CD4-positive, alpha-beta memory T cell (primary cell): ENCODE measurements around the gene PPME1. TPM values are rescaled to one million over a fixed set of nuclear protein-coding genes. Genes with fewer than 3 reads are reported as not detected.

Source experiments
- CTCF ChIA-PET: fragments of 350-600 bp; sonication (Branson Sonifier 250); formaldehyde crosslinking; loops from one replicate; lab custom pipeline; 2021; ENCODE audit warnings: inconsistent platforms; ENCODE audit not compliant: partially characterized antibody; lab: Charles Lee
- POLR2A ChIA-PET: fragments of 350-600 bp; sonication (Branson Sonifier 250); formaldehyde crosslinking; loops from one replicate; lab custom pipeline; 2021; ENCODE audit not compliant: partially characterized antibody; lab: Charles Lee
- DNase-seq, 5 donors: peaks; one replicate each; pipeline versions ENCODE4 v3.0.0 to v3.0.0-alpha.2; 2020 to 2022; ENCODE audit warnings: mixed read lengths in 1 of 5
- H3K27ac ChIP-seq: one replicate; pipeline ENCODE4 v1.7.0; 2013; ENCODE audit warnings: low read depth, low read length
- H3K27me3 ChIP-seq: 2 replicates; pipeline ENCODE4 v1.7.0; 2013; ENCODE audit warnings: mild to moderate bottlenecking, low read length, moderate library complexity; ENCODE audit not compliant: insufficient read depth
- H3K36me3 ChIP-seq: 2 replicates; pipeline ENCODE4 v1.7.0; 2013; ENCODE audit warnings: mild to moderate bottlenecking, low read length, moderate library complexity; ENCODE audit not compliant: insufficient read depth
- H3K4me1 ChIP-seq: 2 replicates; pipeline ENCODE4 v1.7.0; 2013; ENCODE audit warnings: mild to moderate bottlenecking, low read length, moderate library complexity; ENCODE audit not compliant: insufficient read depth
- H3K4me3 ChIP-seq, 2 donors: one replicate each; pipeline ENCODE4 v1.7.0; 2013; ENCODE audit warnings: low read length in 2 of 2, mild to moderate bottlenecking in 1 of 2
- H3K9me3 ChIP-seq, 2 donors: one replicate each; pipeline ENCODE4 v1.7.0; 2013; ENCODE audit warnings: low read length in 2 of 2, control low read depth in 1 of 2; ENCODE audit not compliant: control insufficient read depth in 1 of 2
- H3K27ac Mint-ChIP-seq, 7 donors: one replicate each; pipeline ENCODE4 v1.8.0; 2020 to 2021; ENCODE audit warnings: mixed read lengths in 7 of 7, mild to moderate bottlenecking in 6 of 7, inconsistent platforms in 3 of 7, moderate library complexity in 3 of 7
- H3K27me3 Mint-ChIP-seq, 2 donors: one replicate each; pipeline ENCODE4 v1.8.0; 2020 to 2021; ENCODE audit warnings: mixed read lengths in 2 of 2
- H3K36me3 Mint-ChIP-seq, 2 donors: one replicate each; pipeline ENCODE4 v1.8.0; 2020 to 2021; ENCODE audit warnings: mixed read lengths in 2 of 2, inconsistent platforms in 1 of 2, mild to moderate bottlenecking in 1 of 2
- H3K4me1 Mint-ChIP-seq, 4 donors: one replicate each; pipeline ENCODE4 v1.8.0; 2020 to 2021; ENCODE audit warnings: mixed read lengths in 4 of 4, mild to moderate bottlenecking in 1 of 4
- H3K4me3 Mint-ChIP-seq, 8 donors: one replicate each; pipeline ENCODE4 v1.8.0; 2020 to 2021; ENCODE audit warnings: mixed read lengths in 8 of 8, mild to moderate bottlenecking in 7 of 8, moderate library complexity in 6 of 8, inconsistent platforms in 3 of 8
- H3K9me3 Mint-ChIP-seq, 8 donors: one replicate each; pipeline ENCODE4 v1.8.0; 2020 to 2021; ENCODE audit warnings: mixed read lengths in 8 of 8, mild to moderate bottlenecking in 5 of 8, inconsistent platforms in 3 of 8, moderate library complexity in 1 of 8
- intact Hi-C: fragments of 100-400 bp; cut with micrococcal nuclease; formaldehyde crosslinking; loops from one replicate; pipeline ENCODE4 v1.15.1; 2023
- polyA plus RNA-seq, 2 donors: library from polyadenylated mRNA; unstranded; fragments of 300-500 nt; fragmentation: Illumina TruSeq; gene quantifications; one replicate each; pipeline ENCODE4 v1.2.3, GENCODE V29; 2021
- total RNA-seq, 2 experiments: library from RNA; stranded (reverse); gene quantifications; one replicate each; pipeline ENCODE4 v1.2.3, GENCODE V29; 2021

The PPME1 gene
- total and polyA plus RNA-seq, 4 experiments from 2014 or later: 17.3 to 21.9 (median 21.1) TPM

DNA sequence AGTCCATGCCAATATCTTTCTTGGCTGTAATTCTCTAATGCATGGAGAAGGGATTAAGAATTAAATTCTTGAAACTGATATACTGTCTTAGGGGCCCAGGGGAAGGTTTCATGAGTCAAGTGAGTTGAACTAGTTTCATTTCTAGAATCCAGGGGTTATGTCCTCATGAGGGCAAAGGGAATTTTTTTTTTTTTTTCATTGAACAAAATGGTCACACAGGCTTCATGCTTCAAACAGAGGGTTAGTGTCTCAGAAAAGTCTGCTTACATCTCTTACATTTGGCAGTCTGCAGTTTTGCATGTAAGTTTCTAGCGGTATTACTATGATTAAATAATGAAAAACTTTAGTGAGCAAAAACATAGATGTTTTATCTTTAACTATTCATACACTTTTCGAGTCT is 32.9 kb downstream of the PPME1 start:
- Mint-ChIP-seq H3K27ac (no peak overlapping the region), H3K4me1 (no peaks in the 10 kb centered on the region), H3K9me3 (no peaks in the 10 kb centered on the region), H3K27me3 (no peaks in the 10 kb centered on the region), H3K36me3 (peaks cover 40 to 49% of the 10 kb centered on the region in 2 donors), H3K4me3 (no peak overlapping the region)
- H3K9me3 ChIP-seq: no peaks in the 10 kb centered on the region
- CTCF ChIA-PET: no interaction called here
- H3K27ac ChIP-seq: no peak overlapping the region
- H3K27me3 ChIP-seq: no peaks in the 10 kb centered on the region
- H3K4me3 ChIP-seq: no peak overlapping the region
- H3K4me1 ChIP-seq: no peaks in the 10 kb centered on the region
- POLR2A ChIA-PET: no interaction called here
- no peak for DNase-seq
- intact Hi-C loops: no loop called here
- peaks cover 1% of the 10 kb centered on the region for H3K36me3 ChIP-seq

GRCh38 chr11:74204701-74205100 is 33.6 kb downstream of the PPME1 start:
- Histone ChIP-seq H3K9me3 (no peaks in the 10 kb centered on the region), H3K27me3 (no peaks in the 10 kb centered on the region), H3K27ac (no peak overlapping the region), H3K4me3 (no peak overlapping the region), H3K36me3 (peaks cover 9% of the 10 kb centered on the region), H3K4me1 (no peaks in the 10 kb centered on the region)
- no peak overlapping the region for H3K27ac Mint-ChIP-seq
- no peaks in the 10 kb centered on the region for H3K9me3 Mint-ChIP-seq
- peaks cover 42 to 48% of the 10 kb centered on the region in 2 donors for H3K36me3 Mint-ChIP-seq
- no peak for DNase-seq
- CTCF ChIA-PET: no interaction called here
- H3K4me1 Mint-ChIP-seq: no peaks in the 10 kb centered on the region
- intact Hi-C loops: no loop called here
- no peak overlapping the region for H3K4me3 Mint-ChIP-seq
- no peaks in the 10 kb centered on the region for H3K27me3 Mint-ChIP-seq
- POLR2A ChIA-PET: no interaction called here

DNA sequence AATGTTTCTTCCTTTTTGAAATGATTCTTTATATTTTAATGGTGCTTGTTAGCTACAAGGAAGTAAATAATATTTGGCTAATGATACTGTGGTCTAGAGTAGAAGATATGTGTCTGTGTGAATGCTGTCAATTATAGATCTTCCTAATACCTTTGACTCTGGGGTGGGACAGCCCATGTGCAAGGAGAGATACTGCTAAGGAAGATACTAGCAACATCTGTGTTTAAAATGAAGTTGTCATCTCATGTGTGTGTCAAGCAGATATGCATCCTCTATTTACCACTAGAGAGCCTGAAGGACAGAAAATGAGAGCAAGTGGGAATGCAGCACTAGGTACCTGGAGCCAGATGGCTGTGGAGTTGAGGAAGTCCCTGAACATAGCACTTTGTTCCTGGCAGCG is 34.1 kb downstream of the PPME1 start:
- H3K27ac ChIP-seq: no peak overlapping the region
- ChIA-PET CTCF (no interaction called here), POLR2A (no interaction called here)
- Mint-ChIP-seq H3K27ac (no peak overlapping the region), H3K4me1 (no peaks in the 10 kb centered on the region), H3K27me3 (no peaks in the 10 kb centered on the region), H3K4me3 (no peak overlapping the region), H3K9me3 (no peaks in the 10 kb centered on the region), H3K36me3 (peaks cover 47 to 51% of the 10 kb centered on the region in 2 donors)
- H3K27me3 ChIP-seq: no peaks in the 10 kb centered on the region
- no peak for DNase-seq
- H3K9me3 ChIP-seq: no peaks in the 10 kb centered on the region
- H3K4me1 ChIP-seq: no peaks in the 10 kb centered on the region
- H3K4me3 ChIP-seq: no peak overlapping the region
- intact Hi-C loops: no loop called here
- H3K36me3 ChIP-seq: peaks cover 13% of the 10 kb centered on the region

DNA sequence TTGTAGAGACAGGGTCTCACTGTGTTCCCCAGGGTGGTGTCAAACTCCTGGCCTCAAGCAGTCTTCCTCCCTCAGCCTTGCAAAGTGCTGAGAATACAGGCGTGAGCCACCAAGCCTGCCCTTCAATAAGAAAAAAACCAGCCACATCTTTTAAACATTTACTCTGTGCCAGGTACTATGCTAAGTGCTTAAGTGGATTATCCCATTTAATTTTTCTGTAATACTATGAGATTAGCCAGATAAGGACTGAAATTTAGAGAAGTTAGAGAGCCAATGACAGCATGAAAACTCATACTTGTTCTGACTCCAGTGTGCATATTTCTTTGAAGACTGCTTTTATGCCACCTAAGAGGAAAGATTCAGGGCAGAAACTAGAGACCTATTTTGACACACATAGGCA is 35.7 kb downstream of the PPME1 start:
- ChIA-PET CTCF (no interaction called here), POLR2A (no interaction called here)
- intact Hi-C loops: no loop called here
- no peaks in the 10 kb centered on the region for H3K4me1 Mint-ChIP-seq
- Histone ChIP-seq H3K27ac (no peak overlapping the region), H3K36me3 (peaks cover 13% of the 10 kb centered on the region), H3K4me1 (no peaks in the 10 kb centered on the region), H3K27me3 (no peaks in the 10 kb centered on the region), H3K4me3 (no peak overlapping the region), H3K9me3 (no peaks in the 10 kb centered on the region)
- no peak overlapping the region for H3K4me3 Mint-ChIP-seq
- no peaks in the 10 kb centered on the region for H3K9me3 Mint-ChIP-seq
- no peak for DNase-seq
- peaks cover 54 to 57% of the 10 kb centered on the region in 2 donors for H3K36me3 Mint-ChIP-seq
- H3K27me3 Mint-ChIP-seq: no peaks in the 10 kb centered on the region
- H3K27ac Mint-ChIP-seq: no peak overlapping the region

GRCh38 chr11:74208507-74208906 is 37.4 kb downstream of the PPME1 start:
- Mint-ChIP-seq H3K4me3 (no peak overlapping the region), H3K27ac (peak overlapping the region in 1 of 7 donors; percentile 40), H3K36me3 (peaks cover 55 to 67% of the 10 kb centered on the region in 2 donors), H3K4me1 (no peaks in the 10 kb centered on the region), H3K9me3 (peaks cover 0 to 6% (median 1%) of the 10 kb centered on the region in 8 donors), H3K27me3 (no peaks in the 10 kb centered on the region)
- CTCF ChIA-PET: interaction anchor here (0.8 kb wide), 1 partner anchor 47 kb away, joined by 3 read pairs; no protein-coding TSS in a partner anchor
- Histone ChIP-seq H3K36me3 (peaks cover 13% of the 10 kb centered on the region), H3K9me3 (no peaks in the 10 kb centered on the region), H3K27me3 (no peaks in the 10 kb centered on the region), H3K27ac (no peak overlapping the region), H3K4me1 (no peaks in the 10 kb centered on the region), H3K4me3 (no peak overlapping the region)
- no peak for DNase-seq
- POLR2A ChIA-PET: no interaction called here
- intact Hi-C loops: no loop called here

DNA sequence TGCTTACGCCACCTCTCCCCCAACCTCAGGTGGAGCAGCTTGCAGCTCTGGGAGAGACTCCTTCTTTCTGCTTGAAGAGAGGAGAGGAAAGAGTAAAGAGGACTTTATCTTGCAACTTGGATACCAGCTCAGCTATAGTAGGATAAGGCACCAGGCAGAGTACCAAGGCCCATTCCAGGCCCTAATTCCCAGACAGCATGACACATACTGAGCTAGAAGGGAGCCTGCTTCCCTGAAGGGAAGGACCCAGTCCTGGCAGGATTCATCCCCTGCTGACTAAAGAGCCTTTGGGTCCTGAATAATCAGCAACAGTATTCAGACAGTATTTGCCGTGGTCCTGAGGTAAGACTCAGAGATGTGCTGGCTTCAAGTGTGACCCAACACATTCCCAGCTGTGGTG is 41.4 kb downstream of the PPME1 start:
- no peaks in the 10 kb centered on the region for H3K4me1 ChIP-seq
- Mint-ChIP-seq H3K4me1 (no peaks in the 10 kb centered on the region), H3K9me3 (peaks cover 2 to 16% (median 6%) of the 10 kb centered on the region in 8 donors), H3K36me3 (peaks cover 39 to 63% of the 10 kb centered on the region in 2 donors), H3K27ac (no peak overlapping the region), H3K27me3 (no peaks in the 10 kb centered on the region), H3K4me3 (no peak overlapping the region)
- CTCF ChIA-PET: no interaction called here
- no peak for DNase-seq
- no peak overlapping the region for H3K27ac ChIP-seq
- peaks cover 13% of the 10 kb centered on the region for H3K36me3 ChIP-seq
- H3K4me3 ChIP-seq: no peak overlapping the region
- POLR2A ChIA-PET: no interaction called here
- no peaks in the 10 kb centered on the region for H3K27me3 ChIP-seq
- intact Hi-C loops: no loop called here
- H3K9me3 ChIP-seq: no peaks in the 10 kb centered on the region

GRCh38 chr11:74220376-74220775 is 49.3 kb downstream of the PPME1 start:
- Histone ChIP-seq H3K4me3 (no peak overlapping the region), H3K36me3 (no peaks in the 10 kb centered on the region), H3K27me3 (no peaks in the 10 kb centered on the region), H3K4me1 (no peaks in the 10 kb centered on the region), H3K27ac (no peak overlapping the region), H3K9me3 (no peaks in the 10 kb centered on the region)
- peaks cover 0 to 2% (median 0%) of the 10 kb centered on the region in 4 donors for H3K4me1 Mint-ChIP-seq
- no peak overlapping the region for H3K4me3 Mint-ChIP-seq
- intact Hi-C loops: no loop called here
- peak overlapping the region in 2 of 7 donors; percentile 1 to 32 for H3K27ac Mint-ChIP-seq
- peaks cover 13 to 23% of the 10 kb centered on the region in 2 donors for H3K36me3 Mint-ChIP-seq
- no peaks in the 10 kb centered on the region for H3K27me3 Mint-ChIP-seq
- peaks cover 0 to 5% (median 0%) of the 10 kb centered on the region in 8 donors for H3K9me3 Mint-ChIP-seq
- ChIA-PET POLR2A (no interaction called here), CTCF (interaction anchor here (1.5 kb wide), 1 partner anchor 36 kb away, joined by 4 read pairs; no protein-coding TSS in a partner anchor)
- DNase-seq: no peak
